K562 (cell line): Measurements from ENCODE around the gene TTN. TPM values are rescaled to one million over a fixed set of nuclear protein-coding genes. Genes with fewer than 3 reads are reported as not detected.

ENCODE experiments used
- BMI1 ChIP-seq: fragments of 150-350 bp; IDR thresholded peaks from 2 replicates; pipeline ENCODE4 v1.6.1; 2014; ENCODE audit warnings: low read length
- DMBX1 ChIP-seq: fragments of 250-450 bp; sonication (Bioruptor Pico); IDR thresholded peaks from 2 replicates; pipeline ENCODE4 v1.8.0; 2022; ENCODE audit warnings: inconsistent platforms, mild to moderate bottlenecking, moderate library complexity, borderline replicate concordance
- GABPB1 ChIP-seq: sonication (generic); formaldehyde crosslinking; IDR thresholded peaks from 2 replicates; pipeline ENCODE4 v1.8.0; 2022; ENCODE audit warnings: mild to moderate bottlenecking, missing genetic modification reagents
- TEAD4 ChIP-seq, 2 experiments: sonication (generic) in 1 of 2; formaldehyde crosslinking in 1 of 2; IDR thresholded peaks; 2 replicates each; pipeline versions ENCODE4 v1.6.1 to v1.8.0; 2012 to 2022; ENCODE audit warnings: borderline replicate concordance in 1 of 2, inconsistent platforms in 1 of 2, low read length in 1 of 2, mild to moderate bottlenecking in 1 of 2, missing genetic modification reagents in 1 of 2
- THRA ChIP-seq: fragments of 450-650 bp; IDR thresholded peaks from 2 replicates; pipeline ENCODE4 v1.6.1; 2017; ENCODE audit warnings: mild to moderate bottlenecking, moderate library complexity
- ZNF3 ChIP-seq: fragments of 250-450 bp; sonication (Bioruptor Pico); IDR thresholded peaks from 2 replicates; pipeline ENCODE4 v1.5.0; 2021; ENCODE audit warnings: mild to moderate bottlenecking, moderate library complexity
- ZNF511 ChIP-seq: sonication (generic); formaldehyde crosslinking; IDR thresholded peaks from 2 replicates; pipeline ENCODE4 v1.8.0; 2022; ENCODE audit warnings: mild to moderate bottlenecking, missing genetic modification reagents
- polyA plus RNA-seq, 8 experiments: library from polyadenylated mRNA; depleted of rRNA in 4 of 8; stranded (reverse) in 5 of 8; unstranded in 3 of 8; fragments of >200 nt; fragmentation: Nextera tagmentation in 2 of 8; fragmentation: Illumina TruSeq in 1 of 8; extraction: Ambion mirVana in 2 of 8; extraction: Trizol in 1 of 8; gene quantifications; 2 replicates each; pipeline versions ENCODE4 v1.2.1 to v1.2.3, GENCODE V29; 2011 to 2014; ENCODE audit warnings: inconsistent platforms in 1 of 8, missing spikeins in 1 of 8
- total RNA-seq, 7 experiments: library from RNA; depleted of rRNA in 6 of 7; stranded (reverse); fragments of >200 nt in 6 of 7; fragmentation: Illumina TruSeq in 2 of 7; extraction: Trizol in 2 of 7; gene quantifications; 2 replicates each; pipeline versions ENCODE4 v1.2.1 to v1.2.3, GENCODE V29; 2011 to 2021; ENCODE audit warnings: low replicate concordance in 1 of 7
- TF ChIP-seq, protein P1 (sequence below): fragments of 450-650 bp; formaldehyde crosslinking; IDR thresholded peaks from 2 replicates; pipeline ENCODE4 v1.4.0; 2022; ENCODE audit warnings: missing genetic modification characterization

TTN gene
- total and polyA plus RNA-seq, 9 of the 15 experiments (the other 6 are each of a cell fraction or from before 2014, with no cell fraction given), result under 0.01 to 0.20 (median 0.04) TPM; not detected in 1

- TF ChIP-seq ZNF511 (CRISPR knock-in tag) (no peak), BMI1 (no peak), TEAD4 (IDR thresholded peaks at IDR 0.05; ENCODE audit: low read length) (no peak), TEAD4 (CRISPR knock-in tag; IDR thresholded peaks at IDR 0.05; ENCODE audit: borderline replicate concordance) (no peak), ZNF3 (CRISPR knock-in tag) (no peak), THRA (no peak), GABPB1 (CRISPR knock-in tag) (no peak), DMBX1 (CRISPR knock-in tag) (no peak)
- TF ChIP-seq, protein P1, sequence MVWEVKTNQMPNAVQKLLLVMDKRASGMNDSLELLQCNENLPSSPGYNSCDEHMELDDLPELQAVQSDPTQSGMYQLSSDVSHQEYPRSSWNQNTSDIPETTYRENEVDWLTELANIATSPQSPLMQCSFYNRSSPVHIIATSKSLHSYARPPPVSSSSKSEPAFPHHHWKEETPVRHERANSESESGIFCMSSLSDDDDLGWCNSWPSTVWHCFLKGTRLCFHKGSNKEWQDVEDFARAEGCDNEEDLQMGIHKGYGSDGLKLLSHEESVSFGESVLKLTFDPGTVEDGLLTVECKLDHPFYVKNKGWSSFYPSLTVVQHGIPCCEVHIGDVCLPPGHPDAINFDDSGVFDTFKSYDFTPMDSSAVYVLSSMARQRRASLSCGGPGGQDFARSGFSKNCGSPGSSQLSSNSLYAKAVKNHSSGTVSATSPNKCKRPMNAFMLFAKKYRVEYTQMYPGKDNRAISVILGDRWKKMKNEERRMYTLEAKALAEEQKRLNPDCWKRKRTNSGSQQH (CRISPR knock-in tag), result no peak
- TF ChIP-seq, all 486 proteins: peak for 0
Measured at GRCh38 chr2:178855151-178855550, 47.9 kb upstream of the TTN start (continued).
